GM13976 (cell line): Measurements from ENCODE around the gene VGF.

Experiments
- DNase-seq: peaks from one replicate; pipeline ENCODE4 v3.0.0; 2012; ENCODE audit warnings: low spot score
- in situ Hi-C: fragments of 300-500 bp; cut with MboI; formaldehyde crosslinking; loops from one replicate; pipeline ENCODE4 v1.12.0; 2022; ENCODE audit warnings: low sequenced_read_pairs, mixed read lengths, inconsistent platforms; ENCODE audit not compliant: unreplicated experiment
- TF ChIP-seq, protein P1 (sequence below): IDR thresholded peaks from 2 replicates; pipeline ENCODE4 v1.5.1; 2012; ENCODE audit warnings: borderline replicate concordance, mild to moderate bottlenecking; ENCODE audit not compliant: insufficient read depth; ENCODE audit errors: extremely low read depth, missing control alignments, control extremely low read depth

The VGF gene

GRCh38 chr7:101129603-101130117 lies 35.7 kb downstream of the VGF start:
- TF ChIP-seq, protein P1, sequence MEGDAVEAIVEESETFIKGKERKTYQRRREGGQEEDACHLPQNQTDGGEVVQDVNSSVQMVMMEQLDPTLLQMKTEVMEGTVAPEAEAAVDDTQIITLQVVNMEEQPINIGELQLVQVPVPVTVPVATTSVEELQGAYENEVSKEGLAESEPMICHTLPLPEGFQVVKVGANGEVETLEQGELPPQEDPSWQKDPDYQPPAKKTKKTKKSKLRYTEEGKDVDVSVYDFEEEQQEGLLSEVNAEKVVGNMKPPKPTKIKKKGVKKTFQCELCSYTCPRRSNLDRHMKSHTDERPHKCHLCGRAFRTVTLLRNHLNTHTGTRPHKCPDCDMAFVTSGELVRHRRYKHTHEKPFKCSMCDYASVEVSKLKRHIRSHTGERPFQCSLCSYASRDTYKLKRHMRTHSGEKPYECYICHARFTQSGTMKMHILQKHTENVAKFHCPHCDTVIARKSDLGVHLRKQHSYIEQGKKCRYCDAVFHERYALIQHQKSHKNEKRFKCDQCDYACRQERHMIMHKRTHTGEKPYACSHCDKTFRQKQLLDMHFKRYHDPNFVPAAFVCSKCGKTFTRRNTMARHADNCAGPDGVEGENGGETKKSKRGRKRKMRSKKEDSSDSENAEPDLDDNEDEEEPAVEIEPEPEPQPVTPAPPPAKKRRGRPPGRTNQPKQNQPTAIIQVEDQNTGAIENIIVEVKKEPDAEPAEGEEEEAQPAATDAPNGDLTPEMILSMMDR = no peak
- in situ Hi-C loops = no loop called here

DNA sequence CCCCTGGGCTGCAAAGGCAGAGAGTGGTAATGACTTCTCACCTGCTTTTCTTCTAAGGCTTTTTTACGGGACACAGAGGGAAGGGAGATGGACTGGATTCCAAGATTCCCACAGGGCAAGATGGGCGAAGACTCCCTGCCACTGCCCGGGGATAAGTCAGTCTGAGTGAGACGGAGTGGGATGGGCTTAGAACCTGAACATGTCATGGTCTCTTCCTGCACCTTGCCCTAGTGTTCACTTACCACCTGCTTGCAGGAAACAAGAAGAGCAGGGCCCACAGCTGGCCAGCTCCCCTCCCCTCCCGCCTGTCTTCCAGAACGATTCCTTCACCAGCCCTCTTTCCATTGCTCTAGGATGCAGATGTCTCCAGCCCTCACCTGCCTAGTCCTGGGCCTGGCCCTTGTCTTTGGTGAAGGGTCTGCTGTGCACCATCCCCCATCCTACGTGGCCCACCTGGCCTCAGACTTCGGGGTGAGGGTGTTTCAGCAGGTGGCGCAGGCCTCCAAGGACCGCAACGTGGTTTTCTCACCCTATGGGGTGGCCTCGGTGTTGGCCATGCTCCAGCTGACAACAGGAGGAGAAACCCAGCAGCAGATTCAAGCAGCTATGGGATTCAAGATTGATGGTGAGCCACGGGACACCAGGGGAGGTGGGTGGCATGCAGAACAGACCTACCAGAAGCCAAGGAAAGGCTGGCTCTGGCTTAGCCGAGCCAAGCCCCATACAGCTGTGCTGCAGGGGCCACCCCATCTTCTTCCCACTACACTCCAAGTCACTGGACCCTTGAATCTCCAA lies 37.1 kb downstream of the VGF start:
- TF ChIP-seq, protein P1 = no peak
- DNase-seq = no peak
- in situ Hi-C loops = no loop called here

More at GRCh38 chr7:101129603-101130117, 35.7 kb downstream of the VGF start:
- no peak for DNase-seq

DNA sequence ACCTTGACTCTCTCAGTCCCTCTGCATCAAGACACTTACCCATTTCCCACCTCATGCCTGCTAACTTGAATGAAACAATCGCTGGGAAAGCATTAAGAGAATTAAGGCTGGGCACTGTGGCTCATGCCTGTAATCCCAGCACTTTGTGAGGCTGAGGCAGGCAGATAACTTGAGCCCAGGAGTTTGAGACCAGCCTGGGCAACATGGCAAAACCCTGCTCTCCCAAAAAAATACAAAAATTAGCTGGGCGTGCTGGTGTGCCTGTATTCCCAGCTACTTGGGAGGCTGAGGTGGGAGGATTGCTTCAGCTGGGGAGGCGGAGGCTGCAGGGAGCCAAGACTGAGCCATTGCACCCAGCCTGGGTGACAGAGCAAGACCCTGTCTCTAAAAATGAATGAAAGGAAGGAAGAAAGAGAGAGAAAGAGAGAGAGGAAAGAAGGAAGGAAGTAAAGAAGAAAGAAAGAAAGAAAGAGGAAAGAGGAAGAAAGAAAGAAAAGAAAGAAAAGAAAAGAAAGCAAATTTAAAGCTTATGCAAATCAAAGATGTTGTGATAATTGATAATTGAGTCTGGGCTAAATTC lies 37.8 kb downstream of the VGF start:
- no peak for DNase-seq
- TF ChIP-seq, protein P1 = no peak
- in situ Hi-C loops = no loop called here

GRCh38 chr7:101126651-101127459 lies 38.5 kb downstream of the VGF start, which contains the start of gene SERPINE1:
TSS of gene SERPINE1 (plus strand) at chr7:101127104. CDS start at chr7:101128394, 1,290 bp downstream.
- DNase-seq = peak; percentile 85
- TF ChIP-seq, protein P1 = peak; percentile 7
- in situ Hi-C loops = no loop called here

GRCh38 chr7:101125989-101126650 lies 39.2 kb downstream of the VGF start:
- in situ Hi-C loops = no loop called here
- no peak for DNase-seq
- TF ChIP-seq, protein P1 = no peak
